HG03097 (cell line): Measurements from ENCODE around the gene ELFN2.
"Not testable (repeated sequence)": the region's sequence is repeated elsewhere in the genome, so short reads cannot be mapped to it uniquely, and the experiment has no call there.

ENCODE experiments used
- ATAC-seq: cut with Tn5 transposase; IDR thresholded peaks from one replicate; pipeline ENCODE4 v1.9.1; 2021; ENCODE audit not compliant: unreplicated experiment, low FRiP score

Gene ELFN2

DNA sequence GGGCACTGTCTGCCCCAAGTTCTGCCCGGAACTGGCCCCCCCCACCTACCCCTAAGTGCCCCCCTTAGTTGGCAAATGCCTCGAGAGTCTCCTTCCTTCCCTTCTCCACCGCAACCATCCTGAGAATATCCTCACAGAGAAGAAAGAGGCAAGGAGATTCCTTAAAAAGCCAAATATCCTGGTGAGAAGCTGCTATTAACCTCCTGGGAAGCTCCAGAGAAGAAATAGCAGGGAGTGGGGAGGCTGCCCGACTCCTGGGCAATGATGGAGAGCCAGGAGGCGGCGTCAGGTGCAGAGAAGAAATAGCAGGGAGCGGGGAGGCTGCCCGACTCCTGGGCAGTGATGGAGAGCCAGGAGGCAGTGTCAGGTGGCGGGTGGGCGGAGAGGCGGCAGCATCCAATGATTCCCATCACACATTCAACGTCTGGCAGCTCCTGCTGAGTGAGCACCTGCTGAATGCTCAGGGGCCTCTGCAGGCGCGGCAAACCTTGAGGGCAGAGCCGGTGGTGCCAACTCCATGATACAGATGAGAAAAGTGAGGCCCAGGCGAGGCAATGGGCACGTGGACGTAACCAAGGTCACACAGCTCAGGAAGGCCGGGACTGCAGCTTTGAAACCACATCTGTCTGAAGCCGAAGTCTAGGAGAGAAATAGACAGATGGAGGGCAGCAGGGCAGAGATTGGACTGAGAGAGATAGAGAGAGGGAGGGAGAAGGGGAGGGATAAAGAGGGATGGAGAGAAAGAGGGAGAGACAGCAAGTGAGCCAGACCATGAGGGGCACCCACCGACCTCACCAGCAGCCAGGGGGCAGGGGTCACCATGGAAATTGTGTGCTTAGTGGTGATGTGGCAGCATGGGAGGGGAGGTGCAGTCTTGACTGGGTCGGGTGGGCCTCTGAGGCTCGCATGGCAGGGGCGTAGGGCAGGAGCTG lies 86.7 kb downstream of the ELFN2 start:
- ATAC-seq = no peak

DNA sequence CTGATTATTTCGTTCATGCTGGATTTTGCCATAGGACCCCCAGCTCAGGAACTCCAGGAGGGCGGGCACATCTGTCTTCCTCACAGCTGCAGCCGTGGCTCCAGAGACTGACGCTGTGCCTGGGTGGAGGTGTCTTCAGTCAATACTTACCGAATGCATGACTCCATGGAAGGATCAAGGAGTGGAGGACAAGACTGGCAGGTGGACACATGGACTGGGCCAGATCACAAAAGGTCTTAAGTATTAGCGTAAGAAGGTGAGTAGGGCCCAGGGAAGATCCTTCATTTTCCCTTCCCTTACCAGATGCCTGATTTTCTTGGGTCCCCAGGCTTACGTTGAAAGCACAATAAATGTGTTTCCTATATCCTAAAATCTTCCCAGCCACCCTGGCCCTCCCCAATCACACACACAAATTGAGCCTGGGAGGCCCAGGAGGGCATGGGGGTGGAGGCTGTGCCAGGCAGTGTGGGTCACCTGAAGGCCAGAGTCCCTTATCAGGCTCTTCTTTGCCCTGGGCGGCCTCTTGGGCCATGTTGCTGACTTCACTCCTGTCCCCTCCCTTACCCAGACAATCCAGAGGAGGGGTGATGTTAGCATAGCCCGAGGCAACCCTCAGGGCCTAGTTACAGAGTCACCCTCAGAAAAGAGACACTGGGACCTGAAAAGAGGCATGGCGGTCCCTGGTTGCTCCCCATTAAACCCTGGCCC lies 88.6 kb downstream of the ELFN2 start:
- no peak for ATAC-seq

- no peak for ATAC-seq
Measured at GRCh38 chr22:37337204-37337943, 89.9 kb downstream of the ELFN2 start.

GRCh38 chr22:37336579-37336978 lies 90.7 kb downstream of the ELFN2 start:
- no peak for ATAC-seq

- no peak for ATAC-seq
Measured at GRCh38 chr22:37335806-37336199, 91.5 kb downstream of the ELFN2 start.

DNA sequence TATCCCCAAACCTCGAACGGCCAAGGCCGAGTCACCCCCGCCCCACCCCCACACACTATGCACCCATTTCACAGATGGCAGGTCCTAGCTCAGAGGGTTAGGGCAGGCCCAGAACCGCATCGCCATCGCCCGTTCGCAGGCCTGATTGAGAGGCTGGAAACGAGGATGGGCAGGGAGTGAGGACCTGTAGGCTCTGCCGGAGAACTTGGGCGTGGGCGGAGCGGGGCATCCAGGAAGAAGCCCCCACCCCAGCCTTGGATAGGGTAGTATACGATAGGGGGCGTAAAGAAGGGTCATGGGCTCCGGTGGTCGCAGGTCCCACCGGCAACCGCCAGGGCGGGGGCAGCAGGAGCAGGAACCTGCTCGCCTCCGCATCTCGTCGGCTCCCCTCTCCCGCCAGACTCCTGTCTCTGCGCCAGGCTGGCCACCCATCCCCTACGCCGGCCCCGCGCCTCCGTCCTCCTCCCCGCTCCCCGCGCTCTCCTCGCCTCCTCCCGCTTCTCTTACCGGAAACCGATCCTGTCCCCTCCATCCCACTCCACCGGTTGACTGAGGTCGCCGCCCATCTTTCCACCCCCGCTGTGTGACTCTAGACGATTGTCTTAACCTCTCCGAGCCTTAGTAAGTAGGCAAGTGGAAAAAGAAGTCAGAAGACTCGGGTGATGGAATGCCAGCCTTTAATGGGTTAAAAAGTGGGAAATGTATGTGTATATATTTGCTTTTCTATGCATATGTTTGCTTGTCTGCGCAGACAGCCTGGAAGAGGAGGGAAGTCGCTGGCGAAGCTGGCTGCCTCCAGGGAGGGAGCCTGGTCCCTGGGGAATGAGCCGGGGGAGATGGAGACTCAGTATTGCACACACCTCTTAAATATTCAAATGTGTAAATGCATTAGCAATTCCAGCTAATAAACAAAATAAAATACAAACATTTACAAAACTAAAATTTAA lies 92.1 kb downstream of the ELFN2 start:
- ATAC-seq = no peak

GRCh38 chr22:37334461-37334858 lies 92.8 kb downstream of the ELFN2 start:
- no peak for ATAC-seq

GRCh38 chr22:37333724-37334460 lies 93.4 kb downstream of the ELFN2 start:
- no peak for ATAC-seq

GRCh38 chr22:37331856-37332536 lies 95.3 kb downstream of the ELFN2 start:
- no peak for ATAC-seq

- ATAC-seq = no peak
Measured at GRCh38 chr22:37331034-37331428, 96.2 kb downstream of the ELFN2 start.

DNA sequence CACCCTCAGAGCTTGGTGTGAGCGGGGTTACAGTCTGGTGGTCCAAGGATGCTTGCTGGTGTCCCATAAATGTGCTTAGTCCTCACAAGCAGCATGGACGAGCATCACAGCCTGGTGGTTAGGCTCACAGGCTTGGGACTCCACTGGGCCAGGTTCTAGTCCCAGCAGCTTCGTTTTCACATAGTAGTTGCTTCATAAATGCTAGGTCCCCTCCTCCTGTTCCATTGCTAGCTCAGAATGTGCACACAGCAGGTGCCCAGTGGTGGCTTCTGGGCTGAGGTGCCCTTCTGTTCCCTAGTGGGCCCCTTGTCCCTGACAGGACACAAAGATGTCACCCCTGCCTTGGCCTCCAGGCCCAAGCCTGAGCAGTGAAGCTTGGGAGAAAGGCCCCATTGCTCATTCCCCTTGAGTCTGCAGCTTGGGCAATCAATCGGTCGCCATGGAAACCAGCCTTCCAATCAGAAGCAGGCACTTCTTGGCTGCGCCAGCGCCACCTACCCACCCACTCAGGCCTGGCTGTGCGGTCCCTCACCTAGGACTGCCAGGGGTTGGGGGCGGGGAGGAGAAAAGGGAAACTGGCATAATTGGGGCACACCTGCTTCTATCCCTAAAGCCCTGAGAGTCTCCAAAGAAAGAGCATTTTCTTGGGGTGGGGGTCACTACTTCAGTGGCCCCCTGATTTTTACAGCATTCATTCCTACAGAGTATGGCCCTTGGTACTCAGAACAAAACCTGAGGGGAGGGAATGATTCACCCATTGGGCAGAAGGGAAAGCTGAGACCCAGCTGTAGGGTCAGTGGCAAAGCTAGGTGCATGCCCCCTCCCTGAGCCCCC lies 96.9 kb downstream of the ELFN2 start:
- ATAC-seq = no peak

DNA sequence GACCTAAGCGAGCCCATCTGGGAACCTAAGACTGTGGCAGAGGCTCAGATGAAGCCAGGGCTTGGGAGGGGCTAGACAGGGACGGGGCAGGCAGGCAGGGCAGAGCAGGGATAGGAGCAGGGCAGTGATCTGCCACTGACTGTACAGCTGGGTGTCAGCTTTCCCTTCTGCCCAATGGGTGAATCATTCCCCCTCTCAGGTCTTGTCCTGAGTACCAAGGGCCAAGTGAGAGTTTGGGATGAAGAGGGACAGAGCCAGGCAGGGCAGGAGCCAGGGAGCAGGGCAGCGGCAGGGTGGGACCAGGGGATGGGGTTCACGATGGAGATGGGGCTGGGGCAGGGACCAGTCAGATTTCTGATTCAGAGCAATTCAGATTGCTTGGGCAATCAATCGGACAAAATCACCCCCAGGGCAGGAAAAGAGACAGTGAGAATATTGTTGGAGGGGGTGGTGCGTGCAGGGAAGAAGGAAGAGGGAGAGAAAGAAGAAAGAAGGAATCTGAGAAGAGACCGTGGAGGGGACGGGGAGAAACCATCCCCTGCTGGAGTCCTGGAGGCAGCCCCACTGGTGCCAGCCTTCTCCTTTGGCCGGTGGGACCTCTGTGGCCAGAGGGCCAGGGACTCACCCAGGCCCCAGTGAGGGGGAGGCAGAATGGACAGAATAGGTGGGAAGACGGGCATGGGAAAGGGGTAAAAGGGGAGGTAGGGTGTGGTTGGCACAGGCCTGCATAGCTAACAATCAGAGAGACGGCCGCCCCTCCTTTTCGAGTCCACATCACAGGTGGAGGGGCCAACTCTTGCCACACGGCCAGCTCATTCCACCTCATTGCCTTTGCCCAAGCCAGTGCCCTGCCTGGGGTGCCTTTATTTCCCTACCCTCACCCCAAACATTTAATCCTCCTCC lies 97.8 kb downstream of the ELFN2 start:
- no peak for ATAC-seq

GRCh38 chr22:37328538-37329237 lies 98.6 kb downstream of the ELFN2 start:
- not testable (repeated sequence) for ATAC-seq

GRCh38 chr22:37328017-37328416 lies 99.3 kb downstream of the ELFN2 start:
- no peak for ATAC-seq

DNA sequence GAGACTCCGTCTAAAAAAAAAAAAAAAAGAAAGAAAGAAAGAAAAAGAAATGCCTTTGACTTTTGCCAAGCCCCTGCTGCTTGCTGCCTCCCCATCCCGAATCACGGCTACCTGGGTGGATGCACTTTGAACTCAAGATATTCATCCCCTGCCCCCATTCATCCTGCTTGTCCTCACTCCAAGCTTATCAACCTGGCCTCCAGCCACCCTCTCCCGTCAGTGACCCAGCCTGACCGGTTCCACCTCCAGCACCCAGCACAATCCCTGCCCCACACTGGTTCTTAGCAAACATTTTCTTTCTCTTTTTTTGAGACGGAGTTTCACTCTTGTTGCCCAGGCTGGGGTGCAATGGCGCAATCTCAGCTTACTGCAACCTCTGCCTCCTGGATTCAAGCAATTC lies 100.6 kb downstream of the ELFN2 start:
- no peak for ATAC-seq

- ATAC-seq = no peak
Measured at GRCh38 chr22:37325039-37325395, 102.3 kb downstream of the ELFN2 start.
